SH-SY5Y (cell line): ENCODE results near the gene FOXS1.

Experiments used
- GATA2 ChIP-seq: IDR thresholded peaks from 2 replicates; pipeline ENCODE4 v1.6.1; 2011; ENCODE audit warnings: mild to moderate bottlenecking, low read depth, low read length
- GATA3 ChIP-seq: IDR thresholded peaks from 2 replicates; pipeline ENCODE4 v1.6.1; 2011; ENCODE audit warnings: low read depth, mild to moderate bottlenecking, low read length, moderate library complexity

FOXS1 gene

GRCh38 chr20:31811796-31812728 lies 33.3 kb downstream of the FOXS1 start:
- no peak for TF ChIP-seq GATA2
- TF ChIP-seq GATA3, result no peak

- no peak for TF ChIP-seq GATA2
- TF ChIP-seq GATA3, result no peak
These were observed 34.2 kb downstream of the FOXS1 start for GRCh38 chr20:31811198-31811597.

- TF ChIP-seq GATA3, result no peak
These were observed 35.7 kb downstream of the FOXS1 start for GRCh38 chr20:31809661-31810060.

GRCh38 chr20:31808481-31808880 lies 36.9 kb downstream of the FOXS1 start:
- TF ChIP-seq GATA3 (no peak), GATA2 (no peak)

GRCh38 chr20:31806564-31807355 lies 38.6 kb downstream of the FOXS1 start:
- TF ChIP-seq GATA2 (no peak), GATA3 (no peak)

- TF ChIP-seq GATA2 (peak; percentile 84), GATA3 (peak; percentile 90)
These were observed 41.7 kb downstream of the FOXS1 start for GRCh38 chr20:31803552-31804291.

GRCh38 chr20:31801508-31801907 lies 43.9 kb downstream of the FOXS1 start:
- no peak for TF ChIP-seq GATA3
- no peak for TF ChIP-seq GATA2

GRCh38 chr20:31797364-31797763 lies 48.0 kb downstream of the FOXS1 start:
- TF ChIP-seq GATA3, result no peak
- no peak for TF ChIP-seq GATA2
